GM21423 (cell line): ENCODE measurements around the gene FRS2.

Experiments used
- ATAC-seq: cut with Tn5 transposase; IDR thresholded peaks from one replicate; pipeline ENCODE4 v1.9.1; 2021; ENCODE audit warnings: mild to moderate bottlenecking, moderate library complexity; ENCODE audit not compliant: unreplicated experiment

Gene FRS2

DNA sequence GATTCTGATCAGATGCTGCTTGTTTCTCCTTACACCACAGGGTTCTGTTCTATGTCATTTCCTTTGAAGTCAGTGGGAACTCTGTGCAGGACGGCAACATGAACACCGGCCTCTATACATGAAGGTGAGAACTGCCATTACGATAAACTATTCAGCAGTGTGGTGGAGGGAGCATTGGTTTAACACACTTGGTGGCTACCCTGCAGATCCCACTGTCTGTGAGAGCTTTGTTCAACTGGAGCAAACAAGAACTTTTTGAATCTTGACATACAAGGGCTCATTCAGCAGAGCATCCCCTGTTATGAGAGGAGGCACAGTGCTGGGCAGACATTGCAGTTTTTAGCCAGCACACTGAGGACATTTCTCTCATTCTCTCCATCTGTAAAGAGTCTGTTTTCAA lies 10.7 kb upstream of the FRS2 start:
- ATAC-seq: no peak

DNA sequence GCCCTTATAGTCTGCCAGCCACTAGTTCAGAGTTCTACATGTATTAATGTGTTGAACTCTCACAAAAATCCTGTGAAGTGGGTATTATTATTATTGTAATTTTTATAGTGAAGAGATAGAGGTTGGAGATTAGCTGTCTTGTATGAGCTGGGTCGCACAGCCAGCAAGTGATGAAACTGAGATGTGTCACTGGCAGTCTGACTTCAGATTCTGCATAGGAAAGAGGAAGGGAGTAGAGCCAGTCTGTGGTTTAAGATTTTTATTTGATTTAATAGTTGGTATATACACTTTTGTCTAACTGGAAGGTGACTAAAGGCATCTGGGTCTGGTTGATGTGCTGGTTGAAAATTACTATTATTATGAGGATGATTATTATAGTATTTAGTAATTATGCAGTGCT lies 5.8 kb upstream of the FRS2 start:
- no peak for ATAC-seq

- ATAC-seq: no peak
Observed at GRCh38 chr12:69466867-69467266, 3.3 kb upstream of the FRS2 start.

- ATAC-seq: no peak
Observed at GRCh38 chr12:69467366-69467765, 2.8 kb upstream of the FRS2 start.

GRCh38 chr12:69468237-69469026 lies 1.8 kb upstream of the FRS2 start:
- ATAC-seq: no peak

DNA sequence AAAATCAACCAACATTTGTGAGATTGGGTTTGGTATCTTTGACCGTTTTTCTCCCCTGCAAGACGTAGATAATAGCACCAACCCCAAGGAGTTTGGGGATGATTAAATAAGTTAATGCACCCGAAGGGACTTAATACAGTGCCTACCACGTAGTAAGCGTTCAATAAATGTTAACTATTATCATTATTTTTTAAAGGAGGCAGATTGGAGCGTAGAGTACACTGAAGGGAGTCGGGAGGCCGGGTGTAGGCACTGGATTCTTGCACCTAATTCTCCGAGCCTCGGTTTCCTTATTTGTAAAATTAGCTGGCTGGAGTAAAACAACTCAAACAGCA lies 367 bp upstream of the FRS2 start:
- no peak for ATAC-seq

- no peak for ATAC-seq
Observed at GRCh38 chr12:69471076-69471430, 865 bp downstream of the FRS2 start.

DNA sequence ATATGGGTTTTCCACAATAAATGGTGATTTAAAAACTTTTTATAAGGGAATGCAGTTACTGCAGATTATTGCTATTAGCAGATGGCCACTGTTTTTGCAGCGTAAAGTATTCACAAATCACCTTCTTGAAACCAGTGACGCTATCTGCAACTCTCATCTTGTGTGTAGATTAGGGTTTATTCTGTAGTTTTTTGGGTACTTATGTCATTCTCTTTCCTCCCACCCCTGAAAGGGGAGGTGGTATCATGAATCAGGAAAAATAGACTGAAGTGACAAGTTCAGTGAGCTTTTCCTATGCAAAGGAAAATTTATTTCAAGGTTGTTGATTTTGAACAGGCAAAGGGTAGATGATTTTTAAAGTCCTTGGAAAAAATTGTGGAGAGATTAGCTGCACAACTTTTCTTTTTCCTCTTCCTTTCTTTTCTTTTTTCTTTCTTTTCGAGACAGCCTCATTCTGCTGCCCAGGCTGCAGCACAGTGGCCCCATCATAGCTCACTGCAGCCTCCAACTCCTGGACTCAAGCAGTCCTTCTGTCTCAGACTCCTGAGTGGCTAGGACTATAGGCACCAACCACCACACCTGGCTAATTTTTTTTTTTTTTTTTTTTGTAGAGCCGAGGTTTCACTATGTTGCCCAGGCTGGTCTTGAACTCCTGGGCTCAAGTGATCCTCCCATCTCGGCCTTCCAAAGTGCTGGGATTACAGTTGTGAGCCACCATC lies 1.6 kb downstream of the FRS2 start:
- no peak for ATAC-seq

DNA sequence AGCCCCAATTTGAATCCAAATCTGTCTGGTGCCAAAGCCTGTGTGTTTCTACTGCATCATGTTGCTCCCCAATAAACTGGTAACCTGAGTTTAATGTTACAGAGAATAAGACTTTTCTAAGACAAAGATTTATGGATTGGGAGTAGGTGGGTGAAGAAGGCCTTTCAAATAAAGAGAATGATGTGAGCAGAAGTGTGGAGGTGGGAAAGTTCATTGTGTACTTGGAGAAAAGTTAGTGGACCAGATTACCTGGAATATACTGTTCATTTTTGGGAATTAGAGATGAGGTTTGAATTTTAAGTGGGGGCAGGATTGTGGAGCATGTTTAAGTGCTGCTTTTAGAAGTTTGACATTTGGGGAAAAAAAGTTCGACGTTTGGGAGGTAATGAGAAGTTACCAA lies 3.1 kb downstream of the FRS2 start:
- ATAC-seq: no peak

- ATAC-seq: no peak
Observed at GRCh38 chr12:69474456-69474855, 4.3 kb downstream of the FRS2 start.

DNA sequence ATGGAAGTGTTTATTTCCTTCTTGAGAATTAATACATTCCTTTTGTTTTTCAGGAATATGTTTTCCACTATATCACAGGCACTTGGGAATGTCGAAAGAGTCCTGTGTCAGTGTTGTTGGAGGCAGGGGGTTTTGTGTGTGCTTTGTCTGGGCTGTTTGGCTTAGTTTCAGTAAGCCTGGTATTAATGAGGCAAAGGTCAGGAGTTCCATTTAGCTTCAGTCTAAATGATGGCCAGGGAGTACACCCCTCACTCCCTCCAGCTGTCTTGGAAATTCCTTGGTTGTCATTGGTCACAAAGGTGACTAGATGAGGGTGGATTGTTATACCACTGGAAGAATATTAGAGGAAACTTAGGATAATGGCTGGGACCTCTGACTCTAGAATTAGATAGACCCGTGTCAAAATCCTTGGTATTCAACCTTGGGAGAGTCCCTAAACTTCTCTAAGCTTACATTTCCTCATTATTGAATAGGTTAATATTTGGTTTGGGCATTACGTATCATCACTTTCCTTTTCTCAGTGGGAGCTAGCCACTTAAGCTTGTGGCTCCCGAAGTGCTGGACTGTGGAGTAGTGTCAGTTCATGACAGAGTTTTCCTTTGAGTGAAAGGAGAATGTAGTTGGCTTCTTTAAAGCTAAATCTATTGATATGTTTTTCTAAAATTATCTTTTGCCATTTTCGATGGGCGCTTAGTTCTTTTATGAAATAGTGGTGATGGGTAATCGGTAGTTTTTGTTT lies 5.2 kb downstream of the FRS2 start:
- ATAC-seq: no peak

GRCh38 chr12:69476276-69477017 lies 6.3 kb downstream of the FRS2 start:
- ATAC-seq: no peak

DNA sequence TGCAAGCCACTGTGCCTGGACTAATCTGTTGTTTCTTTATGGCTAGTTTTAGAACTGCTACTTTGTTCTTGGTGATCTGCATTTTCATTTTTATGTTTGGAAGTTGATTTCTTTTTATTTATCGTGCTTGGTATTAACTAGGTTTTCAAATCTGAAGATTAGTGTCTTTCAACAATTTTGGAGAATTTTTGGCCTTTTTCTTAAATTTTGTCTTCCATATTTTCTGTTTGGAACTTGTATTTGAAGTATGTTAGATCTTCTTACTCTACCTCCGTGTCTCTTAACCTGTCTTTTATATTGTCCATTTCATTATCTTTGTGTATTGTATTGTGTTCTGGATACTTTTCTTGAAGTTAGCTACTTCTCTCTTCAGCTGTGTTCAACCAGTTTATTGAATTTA lies 9.5 kb downstream of the FRS2 start:
- no peak for ATAC-seq

DNA sequence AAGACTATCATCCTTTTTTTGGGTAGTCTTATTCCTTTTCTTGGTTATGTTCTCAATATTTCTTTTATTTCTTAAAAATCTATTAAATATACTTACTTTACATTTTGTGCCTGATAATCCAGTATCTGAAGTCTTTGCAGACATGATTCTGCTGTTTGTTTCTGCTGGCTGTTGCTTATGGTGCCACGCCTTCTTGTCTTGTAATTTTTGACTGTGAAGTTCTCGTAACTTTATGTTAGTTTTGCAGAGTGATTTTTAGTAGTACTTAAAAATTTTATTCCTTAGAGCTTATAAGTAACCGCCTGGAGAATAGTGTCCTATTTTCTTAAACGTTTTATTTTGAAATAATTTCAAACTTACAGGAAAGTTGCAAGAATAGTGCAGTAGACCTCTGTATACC lies 10.5 kb downstream of the FRS2 start:
- no peak for ATAC-seq

DNA sequence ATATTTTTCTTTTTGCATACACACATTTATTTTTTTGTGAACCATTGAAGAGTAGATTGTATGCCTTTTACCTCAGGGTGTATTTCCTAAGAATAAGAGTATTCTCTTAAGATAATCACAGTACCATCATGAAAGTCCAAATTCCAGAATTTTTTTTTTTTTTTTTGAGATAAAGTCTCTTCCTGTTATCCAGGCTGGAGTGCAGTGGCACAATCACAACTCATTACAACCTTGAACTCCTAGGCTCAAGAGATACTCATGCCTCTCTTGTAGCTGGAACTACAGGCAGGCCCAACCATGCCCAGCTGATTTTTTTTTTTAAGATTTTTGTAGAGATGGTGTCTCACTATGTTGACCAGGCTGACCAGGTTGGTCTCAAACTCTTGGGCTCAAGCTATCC lies 10.9 kb downstream of the FRS2 start:
- ATAC-seq: no peak

DNA sequence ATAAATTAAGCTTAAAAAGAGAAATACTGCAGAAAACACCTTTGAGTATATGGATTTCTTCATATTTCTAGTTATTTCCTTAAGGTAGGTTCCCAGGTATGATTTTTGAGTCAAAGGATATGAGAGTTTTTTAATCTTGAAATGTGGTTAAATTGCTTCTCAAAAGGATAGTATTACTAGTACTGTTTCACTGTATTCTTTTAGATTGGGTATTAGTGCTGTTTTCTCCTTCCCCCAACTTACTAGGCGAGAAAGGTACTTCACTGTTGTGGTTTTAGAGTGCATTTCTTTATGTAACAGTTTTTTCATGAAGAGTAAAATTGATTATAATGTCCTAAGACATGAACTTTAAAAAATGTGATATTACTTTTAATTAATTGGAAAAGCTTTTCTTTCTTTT lies 13.5 kb downstream of the FRS2 start:
- no peak for ATAC-seq

DNA sequence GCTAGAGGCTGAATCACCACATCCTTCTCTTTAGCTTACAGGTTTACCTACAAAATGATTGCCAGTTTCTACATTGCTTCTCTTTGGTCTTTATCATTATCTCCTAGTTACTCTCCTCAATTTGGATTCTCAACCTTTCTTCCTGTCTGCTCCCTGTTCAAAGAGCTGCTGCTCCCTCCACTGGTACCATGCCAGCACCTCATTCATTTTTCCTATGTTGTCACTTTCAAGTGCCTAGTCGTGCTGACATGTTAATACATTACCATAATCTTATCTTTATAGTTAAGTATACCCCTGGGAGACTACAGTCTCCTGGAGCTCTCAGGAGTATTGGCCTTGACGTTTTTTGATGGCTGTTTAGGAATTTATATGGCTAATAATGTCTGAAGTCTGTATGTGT lies 14.2 kb downstream of the FRS2 start:
- no peak for ATAC-seq

DNA sequence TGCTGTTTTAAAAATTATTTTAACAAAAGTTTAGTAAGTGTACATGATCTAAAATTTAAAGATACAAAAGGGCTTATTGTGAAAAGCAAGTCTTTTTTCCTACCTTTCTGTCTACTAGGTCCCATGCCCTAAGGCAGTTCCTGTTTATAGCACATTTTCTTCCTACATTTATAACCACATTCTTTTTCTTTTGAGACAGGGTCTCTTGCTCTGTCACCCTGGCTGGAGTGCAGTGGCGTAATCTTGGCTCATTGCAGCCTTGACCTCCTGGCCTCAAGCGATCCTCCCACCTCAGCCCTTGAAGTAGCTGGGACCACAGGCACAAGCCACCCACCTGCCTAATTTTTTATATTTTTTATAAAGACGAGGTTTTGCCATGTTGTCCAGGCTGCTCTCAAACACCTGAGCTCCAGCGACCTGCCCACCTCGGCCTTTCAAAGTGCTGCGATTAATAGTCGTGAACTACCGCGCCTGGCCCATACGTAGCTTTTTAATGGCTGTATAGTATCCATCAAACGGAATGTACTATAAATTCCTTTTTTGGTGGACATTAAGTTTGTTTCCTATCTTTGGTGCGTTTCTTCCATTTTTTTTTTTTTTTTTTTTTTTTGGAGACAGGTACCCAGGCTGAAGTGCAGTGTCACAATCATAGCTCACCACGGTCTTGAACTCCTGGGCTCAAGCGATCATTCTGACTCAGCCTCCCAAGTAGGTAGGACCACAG lies 20.9 kb downstream of the FRS2 start:
- no peak for ATAC-seq

DNA sequence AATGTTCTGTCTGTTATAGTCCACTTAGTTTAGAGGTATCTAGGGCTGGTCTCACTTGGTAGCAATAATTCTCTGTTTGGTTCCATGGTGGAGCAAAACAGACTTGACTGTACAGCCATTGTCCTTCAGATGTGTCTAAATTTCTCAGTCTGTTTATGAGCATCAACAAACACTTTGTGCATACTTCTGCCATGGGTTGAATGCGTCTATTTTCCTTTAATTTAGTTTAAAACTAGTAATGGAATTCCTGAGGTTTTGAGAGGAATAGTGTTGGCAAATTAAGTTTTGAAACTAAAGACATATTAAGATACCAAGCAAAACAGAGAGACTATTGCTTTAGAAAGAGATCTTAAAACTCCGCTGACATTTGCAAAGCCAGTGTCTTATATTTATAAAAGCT lies 22.6 kb downstream of the FRS2 start:
- ATAC-seq: no peak

GRCh38 chr12:69495071-69495470 lies 24.9 kb downstream of the FRS2 start:
- ATAC-seq: no peak
